Measurements from ENCODE around the gene SRM.

Gene SRM

DNA sequence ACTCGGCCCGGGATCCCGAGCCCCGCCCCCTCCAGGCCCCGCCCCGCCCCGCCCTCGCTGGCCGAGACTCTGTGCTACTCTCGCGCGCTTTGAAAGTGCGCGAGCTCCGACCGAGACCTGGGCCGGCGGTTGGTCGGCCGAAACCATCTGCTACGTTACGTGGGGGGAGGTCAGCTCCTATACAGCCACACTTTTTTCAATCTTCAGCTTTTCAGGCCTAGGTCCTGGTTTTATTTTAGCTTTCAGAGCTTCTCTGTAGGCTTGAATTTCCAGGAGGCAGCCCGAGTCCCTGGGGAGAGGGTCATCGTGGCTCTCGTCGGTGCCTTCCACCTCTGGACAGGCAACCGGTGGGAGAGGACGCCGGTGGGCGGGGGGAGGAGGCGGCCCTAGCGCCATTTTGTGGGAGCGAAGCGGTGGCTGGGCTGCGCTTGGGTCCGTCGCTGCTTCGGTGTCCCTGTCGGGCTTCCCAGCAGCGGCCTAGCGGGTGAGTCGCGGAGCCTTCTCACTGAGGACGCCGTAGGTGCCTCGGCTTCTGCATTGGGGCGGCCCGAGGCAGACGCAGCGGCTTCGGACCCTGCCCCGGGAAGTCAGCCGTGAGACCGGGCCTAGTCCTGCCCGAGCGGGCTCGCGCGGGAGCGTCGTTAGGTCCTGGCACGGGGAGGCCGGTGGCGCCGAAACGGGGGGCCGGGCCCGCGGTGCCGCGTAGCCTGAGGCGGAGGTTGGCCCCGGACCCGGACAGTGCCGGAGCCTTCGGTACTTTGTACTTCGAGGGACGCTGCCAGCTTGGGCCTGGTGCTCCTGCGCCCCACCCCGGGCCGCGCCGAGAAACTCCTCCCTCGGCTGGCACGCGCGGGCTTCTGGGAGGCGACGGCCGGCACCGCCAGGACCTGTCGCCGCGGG lies 47.3 kb downstream of the SRM start, which contains the start of gene TARDBP:
TSS of gene TARDBP (plus strand) at position 395 of the 900 bp plus-strand sequence. CDS start 1,074 bp downstream, outside the sequence.
- peak; percentile 94 for DNase-seq
